ENCODE results near the gene SYT5.

GRCh38 chr19:55226273-55226672 is 46.2 kb upstream of the SYT5 start:
- TF ChIP-seq EZH2 (IDR thresholded peaks at IDR 0.05; ENCODE audit: insufficient read depth, poor library complexity, severe bottlenecking) (no peak), EZH2phosphoT487 (IDR thresholded peaks at IDR 0.05; ENCODE audit: insufficient read depth, low read depth) (no peak)

Measured in GM23248 (cell line).